GM23338 (cell line): ENCODE data around the gene CTBP2. TPM values are rescaled to one million over a fixed set of nuclear protein-coding genes. Genes with fewer than 3 reads are reported as not detected.

Experiments used
- ATAC-seq: fragments of 200-7000 bp; cut with Tn5 transposase; 3 replicates; pipeline ENCODE4 v1.9.1; 2020
- DNase-seq: peaks from one replicate; pipeline ENCODE4 v3.0.0-alpha.2; 2015; ENCODE audit warnings: low spot score
- H2AFZ ChIP-seq: fragments of 200-600 bp; sonication (generic); 2 replicates; pipeline ENCODE4 v1.8.0; 2016; ENCODE audit warnings: antibody characterized with exemption, mild to moderate bottlenecking, moderate library complexity
- H3F3A ChIP-seq: fragments of 200-600 bp; sonication (generic); replicated peaks from 2 replicates; pipeline ENCODE4 v1.8.0; 2017; ENCODE audit warnings: antibody characterized with exemption, mixed run types, low read depth
- H3K27ac ChIP-seq: fragments of 200-600 bp; sonication (generic); 2 replicates; pipeline ENCODE4 v1.6.1; 2016; ENCODE audit warnings: low read depth
- H3K27me3 ChIP-seq: fragments of 200-600 bp; sonication (generic); 2 replicates; pipeline ENCODE4 v1.8.0; 2016; ENCODE audit warnings: mild to moderate bottlenecking, mixed run types, moderate library complexity; ENCODE audit not compliant: insufficient read depth
- H3K36me3 ChIP-seq: fragments of 200-600 bp; sonication (generic); 2 replicates; pipeline ENCODE4 v1.8.0; 2016; ENCODE audit warnings: mild to moderate bottlenecking; ENCODE audit not compliant: insufficient read depth
- H3K4me1 ChIP-seq: fragments of 200-600 bp; sonication (generic); 2 replicates; pipeline ENCODE4 v1.8.0; 2016; ENCODE audit warnings: mild to moderate bottlenecking, moderate library complexity; ENCODE audit not compliant: insufficient read depth
- H3K4me2 ChIP-seq: fragments of 200-600 bp; sonication (generic); 2 replicates; pipeline ENCODE4 v1.7.1; 2017; ENCODE audit warnings: mixed run types
- H3K4me3 ChIP-seq: fragments of 200-600 bp; sonication (generic); 2 replicates; pipeline ENCODE4 v1.6.1; 2016; ENCODE audit warnings: mixed run types
- H3K79me2 ChIP-seq: fragments of 200-600 bp; sonication (generic); replicated peaks from 2 replicates; pipeline ENCODE4 v1.8.0; 2017; ENCODE audit warnings: mild to moderate bottlenecking; ENCODE audit not compliant: insufficient read depth
- H3K9me2 ChIP-seq: fragments of 200-600 bp; sonication (generic); 2 replicates; pipeline ENCODE4 v1.8.0; 2017; ENCODE audit not compliant: insufficient read depth
- H4K20me1 ChIP-seq: fragments of 200-600 bp; sonication (generic); replicated peaks from 2 replicates; pipeline ENCODE4 v1.8.0; 2017; ENCODE audit warnings: mild to moderate bottlenecking; ENCODE audit not compliant: insufficient read depth
- H3K27ac Mint-ChIP-seq: 2 replicates; pipeline ENCODE4 v1.8.0; 2020; ENCODE audit warnings: inconsistent platforms, mild to moderate bottlenecking, moderate library complexity, mixed read lengths
- H3K27me3 Mint-ChIP-seq: 3 replicates; pipeline ENCODE4 v1.8.0; 2022; ENCODE audit warnings: low read depth, mild to moderate bottlenecking, moderate library complexity, mixed read lengths, inconsistent platforms; ENCODE audit not compliant: insufficient read depth, poor library complexity
- H3K36me3 Mint-ChIP-seq: 3 replicates; pipeline ENCODE4 v1.8.0; 2021; ENCODE audit warnings: low read depth, mild to moderate bottlenecking, inconsistent platforms, moderate library complexity, mixed read lengths
- H3K4me1 Mint-ChIP-seq: 3 replicates; pipeline ENCODE4 v1.8.0; 2020; ENCODE audit warnings: mild to moderate bottlenecking, inconsistent platforms, mixed read lengths
- H3K4me3 Mint-ChIP-seq: 3 replicates; pipeline ENCODE4 v1.8.0; 2021; ENCODE audit warnings: moderate library complexity, mild to moderate bottlenecking, inconsistent platforms, mixed read lengths
- H3K9me3 Mint-ChIP-seq: 3 replicates; pipeline ENCODE4 v1.8.0; 2020; ENCODE audit warnings: moderate library complexity, mild to moderate bottlenecking, inconsistent platforms, mixed read lengths
- CREB1 ChIP-seq: fragments of 250-450 bp; sonication (Bioruptor Pico); IDR thresholded peaks from 2 replicates; pipeline ENCODE4 v1.5.0; 2020; ENCODE audit warnings: low read depth, mild to moderate bottlenecking, moderate library complexity
- CTCF ChIP-seq, 2 experiments: fragments of 200-600 bp in 1 of 2; sonication (generic) in 1 of 2; conservative IDR thresholded peaks; 2 replicates each; pipeline versions ENCODE4 v1.5.1 to v1.6.1; 2016 to 2017; ENCODE audit warnings: antibody characterized with exemption in 2 of 2, low read depth in 2 of 2, mild to moderate bottlenecking in 2 of 2, moderate library complexity in 1 of 2
- ETS1 ChIP-seq: IDR thresholded peaks from 2 replicates; pipeline ENCODE4 v1.6.1; 2016; ENCODE audit warnings: antibody characterized with exemption
- EZH2 ChIP-seq: fragments of 200-600 bp; sonication (generic); IDR thresholded peaks from one replicate; pipeline ENCODE4 v1.8.0; 2017; ENCODE audit warnings: antibody characterized with exemption, mild to moderate bottlenecking, low read depth; ENCODE audit not compliant: unreplicated experiment
- EZH2phosphoT487 ChIP-seq: fragments of 200-600 bp; sonication (generic); IDR thresholded peaks from one replicate; pipeline ENCODE4 v1.8.1; 2018; ENCODE audit warnings: antibody characterized with exemption; ENCODE audit not compliant: unreplicated experiment
- JUNB ChIP-seq: IDR thresholded peaks from one replicate; pipeline ENCODE4 v1.6.1; 2016; ENCODE audit warnings: antibody characterized with exemption; ENCODE audit not compliant: unreplicated experiment
- NANOG ChIP-seq: IDR thresholded peaks from 2 replicates; pipeline ENCODE4 v1.6.1; 2016; ENCODE audit warnings: antibody characterized with exemption, borderline replicate concordance
- POLR2AphosphoS5 ChIP-seq: IDR thresholded peaks from 2 replicates; pipeline ENCODE4 v1.6.1; 2016; ENCODE audit warnings: antibody characterized with exemption, low read depth
- STAT1 ChIP-seq: IDR thresholded peaks from one replicate; pipeline ENCODE4 v1.6.1; 2016; ENCODE audit warnings: antibody characterized with exemption; ENCODE audit not compliant: unreplicated experiment
- ZNF114 ChIP-seq: fragments of 250-450 bp; sonication (Bioruptor Pico); IDR thresholded peaks from 2 replicates; pipeline ENCODE4 v1.5.0; 2020; ENCODE audit warnings: mild to moderate bottlenecking, moderate library complexity
- ZNF331 ChIP-seq: fragments of 250-450 bp; sonication (Bioruptor Pico); IDR thresholded peaks from 2 replicates; pipeline ENCODE4 v1.5.0; 2020; ENCODE audit warnings: low read depth, mild to moderate bottlenecking, moderate library complexity
- ZNF462 ChIP-seq: fragments of 250-450 bp; sonication (Bioruptor Pico); IDR thresholded peaks from 2 replicates; pipeline ENCODE4 v1.5.0; 2020; ENCODE audit warnings: mild to moderate bottlenecking, moderate library complexity
- polyA plus RNA-seq: library from polyadenylated mRNA; unstranded; fragments of >200 nt; fragmentation: Nextera tagmentation; extraction: Ambion mirVana; gene quantifications from 2 replicates; pipeline ENCODE4 v1.2.1, GENCODE V29; 2016
- total RNA-seq: library from RNA; depleted of rRNA; stranded (reverse); fragments of >200 nt; shearing (Covaris generic); gene quantifications from 2 replicates; pipeline ENCODE4 v1.2.3, GENCODE V29; 2014
- TF ChIP-seq, protein P1 (sequence below): IDR thresholded peaks from one replicate; pipeline ENCODE4 v1.6.1; 2018; ENCODE audit warnings: antibody characterized with exemption; ENCODE audit not compliant: unreplicated experiment

Gene CTBP2
- total and polyA plus RNA-seq, 2 experiments from 2014 or later, result 133 to 265 TPM

DNA sequence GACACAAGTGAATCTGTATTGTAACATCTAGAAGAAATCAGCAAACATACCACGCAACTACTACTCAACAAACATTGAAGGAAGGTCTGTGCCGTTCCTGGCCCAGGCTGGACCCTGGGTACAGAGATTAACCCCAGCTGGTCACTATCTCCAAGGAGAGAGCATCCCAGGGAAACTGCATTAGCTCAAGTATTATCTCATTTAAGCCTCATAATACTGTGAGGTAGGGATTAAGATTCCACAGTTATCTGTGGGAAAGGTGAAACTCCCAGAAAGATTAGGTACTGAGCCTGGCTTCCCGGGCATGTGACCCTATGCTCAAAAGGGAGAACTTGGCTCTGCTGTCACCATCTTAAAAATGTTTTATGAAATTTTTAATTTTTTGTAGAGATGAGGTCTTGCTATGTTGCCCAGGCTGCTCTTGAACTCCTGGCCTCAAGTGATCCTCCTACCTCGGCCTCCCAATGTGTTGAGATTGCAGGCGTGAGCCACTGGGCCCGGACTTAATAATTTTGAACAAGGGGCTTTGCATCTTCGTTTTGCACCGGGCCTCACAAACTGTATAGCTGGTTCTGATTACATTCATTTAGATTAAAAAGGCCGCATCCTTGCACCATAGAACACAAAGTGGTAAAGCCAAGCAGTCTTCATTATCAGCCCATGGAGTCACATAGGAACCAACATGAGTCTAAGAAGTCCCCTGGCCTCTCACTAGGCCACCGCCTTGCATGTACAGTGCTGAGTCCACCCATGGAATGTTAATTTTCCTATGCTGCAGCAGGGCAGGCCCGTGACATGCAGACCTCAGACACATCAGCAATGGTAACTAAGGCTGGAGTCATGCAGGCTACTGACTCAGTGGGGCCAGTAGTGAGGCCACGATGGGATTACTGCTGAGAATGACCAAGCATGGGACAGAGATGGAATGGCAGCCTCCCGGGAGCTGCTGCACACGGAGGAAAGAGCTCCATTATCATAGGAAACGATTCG, 5.5 kb upstream of the CTBP2 start:
- Histone ChIP-seq H3K27ac (no peak overlapping the region), H3K79me2 (0 out of 2 replicates have a peak, but pooled peaks cover 16% of the 10 kb centered on the region), H3K9me2 (no peaks in the 10 kb centered on the region), H4K20me1 (no peaks in the 10 kb centered on the region), H3K4me2 (no peak overlapping the region), H2AFZ (no peak overlapping the region), H3K4me3 (no peak overlapping the region), H3K36me3 (no peaks in the 10 kb centered on the region), H3F3A (peaks cover 11% of the 10 kb centered on the region), H3K27me3 (no peaks in the 10 kb centered on the region), H3K4me1 (peaks cover 19% of the 10 kb centered on the region)
- peaks cover 19% of the 10 kb centered on the region for H3K4me1 Mint-ChIP-seq
- H3K9me3 Mint-ChIP-seq, result no peaks in the 10 kb centered on the region; the same call in 2 of the 3 replicates
- TF ChIP-seq ZNF462 (CRISPR knock-in tag) (no peak), CTCF (conservative IDR thresholded peaks at IDR 0.05; ENCODE audit: low read depth in 2 of 2) (no peak), CREB1 (no peak), NANOG (no peak), ETS1 (no peak), EZH2phosphoT487 (no peak), EZH2 (no peak), STAT1 (no peak), POLR2AphosphoS5 (no peak), ZNF114 (CRISPR knock-in tag) (no peak), ZNF331 (CRISPR knock-in tag) (no peak), JUNB (no peak)
- TF ChIP-seq, protein P1, sequence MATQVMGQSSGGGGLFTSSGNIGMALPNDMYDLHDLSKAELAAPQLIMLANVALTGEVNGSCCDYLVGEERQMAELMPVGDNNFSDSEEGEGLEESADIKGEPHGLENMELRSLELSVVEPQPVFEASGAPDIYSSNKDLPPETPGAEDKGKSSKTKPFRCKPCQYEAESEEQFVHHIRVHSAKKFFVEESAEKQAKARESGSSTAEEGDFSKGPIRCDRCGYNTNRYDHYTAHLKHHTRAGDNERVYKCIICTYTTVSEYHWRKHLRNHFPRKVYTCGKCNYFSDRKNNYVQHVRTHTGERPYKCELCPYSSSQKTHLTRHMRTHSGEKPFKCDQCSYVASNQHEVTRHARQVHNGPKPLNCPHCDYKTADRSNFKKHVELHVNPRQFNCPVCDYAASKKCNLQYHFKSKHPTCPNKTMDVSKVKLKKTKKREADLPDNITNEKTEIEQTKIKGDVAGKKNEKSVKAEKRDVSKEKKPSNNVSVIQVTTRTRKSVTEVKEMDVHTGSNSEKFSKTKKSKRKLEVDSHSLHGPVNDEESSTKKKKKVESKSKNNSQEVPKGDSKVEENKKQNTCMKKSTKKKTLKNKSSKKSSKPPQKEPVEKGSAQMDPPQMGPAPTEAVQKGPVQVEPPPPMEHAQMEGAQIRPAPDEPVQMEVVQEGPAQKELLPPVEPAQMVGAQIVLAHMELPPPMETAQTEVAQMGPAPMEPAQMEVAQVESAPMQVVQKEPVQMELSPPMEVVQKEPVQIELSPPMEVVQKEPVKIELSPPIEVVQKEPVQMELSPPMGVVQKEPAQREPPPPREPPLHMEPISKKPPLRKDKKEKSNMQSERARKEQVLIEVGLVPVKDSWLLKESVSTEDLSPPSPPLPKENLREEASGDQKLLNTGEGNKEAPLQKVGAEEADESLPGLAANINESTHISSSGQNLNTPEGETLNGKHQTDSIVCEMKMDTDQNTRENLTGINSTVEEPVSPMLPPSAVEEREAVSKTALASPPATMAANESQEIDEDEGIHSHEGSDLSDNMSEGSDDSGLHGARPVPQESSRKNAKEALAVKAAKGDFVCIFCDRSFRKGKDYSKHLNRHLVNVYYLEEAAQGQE, result no peak
- DNase-seq (no peak), ATAC-seq (no peak)
- no peaks in the 10 kb centered on the region; the same call in 2 of the 3 replicates for H3K36me3 Mint-ChIP-seq
- no peak overlapping the region for H3K4me3 Mint-ChIP-seq
- H3K27ac Mint-ChIP-seq, result no peak overlapping the region
- peaks cover 8% of the 10 kb centered on the region for H3K27me3 Mint-ChIP-seq
